ENCODE results near the gene RBCK1. TPM values are rescaled to one million over a fixed set of nuclear protein-coding genes. Genes with fewer than 3 reads are reported as not detected.

Gene RBCK1
- 57.8 and 66.2 TPM in 2 replicates for total RNA-seq

GRCh38 chr20:407953-408842 is at the start of gene RBCK1:
Gene RBCK1 (plus strand): TSS chr20:408299. CDS start chr20:408758, 459 bp downstream.

GRCh38 chr20:462199-462991 is 54.3 kb downstream of the RBCK1 start, which contains the start of gene TBC1D20:
Gene TBC1D20 (minus strand): TSS chr20:462533. CDS start chr20:462405, 128 bp downstream.

Other genes with a start within 250 kb of the RBCK1 start
- not detected in 2 replicates for gene DEFB128, start 218.6 kb upstream of the RBCK1 start, total RNA-seq
- gene DEFB129, start 181.0 kb upstream of the RBCK1 start, total RNA-seq = not detected in 2 replicates
- gene DEFB132, start 150.6 kb upstream of the RBCK1 start, total RNA-seq = not detected in 2 replicates
- gene C20orf96, start 117.5 kb upstream of the RBCK1 start, total RNA-seq = 1.4 and 2.2 TPM in 2 replicates
- 19.8 and 24.2 TPM in 2 replicates for gene ZCCHC3, start 110.7 kb upstream of the RBCK1 start, total RNA-seq
- 1.5 TPM in 2 replicates for gene SOX12, start 82.7 kb upstream of the RBCK1 start, total RNA-seq
- 12.7 and 14.0 TPM in 2 replicates for gene NRSN2, start 61.2 kb upstream of the RBCK1 start, total RNA-seq
- gene TRIB3, start 27.5 kb upstream of the RBCK1 start, total RNA-seq = 31.5 and 37.9 TPM in 2 replicates
- 19.8 and 20.3 TPM in 2 replicates for gene TBC1D20, start 54.2 kb downstream of the RBCK1 start, total RNA-seq
- gene CSNK2A1, start 135.5 kb downstream of the RBCK1 start, total RNA-seq = 79.4 and 93.3 TPM in 2 replicates
- gene TCF15, start 202.0 kb downstream of the RBCK1 start, total RNA-seq = 0.34 and 1.1 TPM in 2 replicates
- gene SRXN1, start 244.9 kb downstream of the RBCK1 start, total RNA-seq = 20.2 and 24.1 TPM in 2 replicates

All from dermis lymphatic vessel endothelial cell (primary cell).